Adipocyte (in vitro differentiated cells): ENCODE data around the gene SLIT3.

ENCODE experiments used
- DNase-seq: peaks from one replicate; pipeline ENCODE4 v3.0.0-alpha.2; 2015; ENCODE audit warnings: low read depth
- H3K27me3 ChIP-seq: replicated peaks from 2 replicates; pipeline ENCODE4 v1.7.0; 2013; ENCODE audit warnings: mild to moderate bottlenecking, low read length, moderate library complexity; ENCODE audit not compliant: control insufficient read depth, insufficient read depth
- H3K36me3 ChIP-seq: 2 replicates; pipeline ENCODE4 v1.7.0; 2013; ENCODE audit warnings: low read length, mild to moderate bottlenecking, moderate library complexity; ENCODE audit not compliant: control insufficient read depth, insufficient read depth, severe bottlenecking
- H3K4me1 ChIP-seq: 2 replicates; pipeline ENCODE4 v1.7.0; 2013; ENCODE audit warnings: mild to moderate bottlenecking, low read length, moderate library complexity; ENCODE audit not compliant: control insufficient read depth, insufficient read depth
- H3K4me3 ChIP-seq: 2 replicates; pipeline ENCODE4 v1.7.0; 2013; ENCODE audit warnings: mild to moderate bottlenecking, low read length, moderate library complexity
- H3K9ac ChIP-seq: 2 replicates; pipeline ENCODE4 v1.7.0; 2013; ENCODE audit warnings: mild to moderate bottlenecking, low read length, moderate library complexity
- H3K9me3 ChIP-seq: 2 replicates; pipeline ENCODE4 v1.7.0; 2013; ENCODE audit warnings: mild to moderate bottlenecking, low read length, moderate library complexity; ENCODE audit not compliant: control insufficient read depth

Gene SLIT3

GRCh38 chr5:169154679-169155078 lies 146.3 kb downstream of the SLIT3 start:
- H3K4me3 ChIP-seq = no peak overlapping the region
- H3K36me3 ChIP-seq = no peaks in the 10 kb centered on the region
- no peak for DNase-seq
- no peaks in the 10 kb centered on the region for H3K27me3 ChIP-seq
- no peak overlapping the region for H3K9ac ChIP-seq
- H3K9me3 ChIP-seq = peaks cover 19% of the 10 kb centered on the region
- peaks cover 15% of the 10 kb centered on the region for H3K4me1 ChIP-seq

GRCh38 chr5:169153405-169153804 lies 147.5 kb downstream of the SLIT3 start:
- Histone ChIP-seq H3K36me3 (no peaks in the 10 kb centered on the region), H3K27me3 (no peaks in the 10 kb centered on the region), H3K9me3 (peaks cover 12% of the 10 kb centered on the region), H3K9ac (peak overlapping the region; percentile 11), H3K4me3 (no peak overlapping the region), H3K4me1 (peaks cover 15% of the 10 kb centered on the region)
- DNase-seq = peak; percentile 74

DNA sequence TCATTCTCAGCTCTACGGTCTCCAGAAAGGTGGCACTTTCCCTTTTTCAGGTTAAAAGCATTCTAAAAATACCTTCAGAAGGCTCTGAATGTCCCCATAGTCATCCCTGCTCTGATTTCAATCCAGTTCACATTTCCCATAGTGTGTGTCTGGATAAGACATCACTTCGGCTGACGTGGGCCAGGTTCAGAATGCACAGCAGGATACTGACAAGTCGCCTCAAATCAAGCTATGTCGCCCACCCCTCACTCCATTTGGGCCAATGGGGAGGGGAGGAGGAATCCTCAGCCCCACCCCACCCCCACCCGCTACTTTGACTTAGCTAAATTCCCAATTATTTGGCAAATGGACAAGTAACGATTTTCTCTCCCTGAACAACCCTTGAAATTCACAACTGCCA lies 148.0 kb downstream of the SLIT3 start:
- peaks cover 8% of the 10 kb centered on the region for H3K9me3 ChIP-seq
- no peak overlapping the region for H3K9ac ChIP-seq
- H3K4me1 ChIP-seq = peaks cover 15% of the 10 kb centered on the region
- H3K27me3 ChIP-seq = no peaks in the 10 kb centered on the region
- no peak for DNase-seq
- no peak overlapping the region for H3K4me3 ChIP-seq
- no peaks in the 10 kb centered on the region for H3K36me3 ChIP-seq

DNA sequence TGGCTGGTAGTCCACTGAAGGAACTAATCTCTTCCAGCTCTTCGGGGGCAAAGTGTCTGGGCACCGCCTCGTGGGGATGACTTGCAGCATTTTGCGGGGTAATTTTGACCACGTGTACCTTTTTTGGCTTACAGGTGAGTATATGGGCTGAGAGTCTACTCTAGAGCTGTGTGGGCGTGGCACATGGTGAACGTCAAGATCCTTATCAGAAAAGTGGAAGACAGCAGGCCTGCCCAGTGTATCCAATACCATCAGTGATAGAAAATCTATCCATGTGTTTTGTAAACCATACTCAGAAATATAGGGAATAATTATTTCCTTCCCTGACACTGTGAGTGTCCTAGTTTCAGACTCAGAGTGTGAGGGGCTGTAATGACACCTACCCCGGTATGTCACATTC lies 148.5 kb downstream of the SLIT3 start:
- Histone ChIP-seq H3K36me3 (no peaks in the 10 kb centered on the region), H3K9ac (no peak overlapping the region), H3K9me3 (peaks cover 3% of the 10 kb centered on the region), H3K27me3 (no peaks in the 10 kb centered on the region), H3K4me1 (peaks cover 15% of the 10 kb centered on the region), H3K4me3 (no peak overlapping the region)
- no peak for DNase-seq

GRCh38 chr5:169151051-169151805 lies 149.7 kb downstream of the SLIT3 start:
- Histone ChIP-seq H3K27me3 (no peaks in the 10 kb centered on the region), H3K9me3 (no peaks in the 10 kb centered on the region), H3K4me1 (peaks cover 15% of the 10 kb centered on the region), H3K9ac (no peak overlapping the region), H3K4me3 (no peak overlapping the region), H3K36me3 (no peaks in the 10 kb centered on the region)
- DNase-seq = no peak

GRCh38 chr5:169150108-169150507 lies 150.8 kb downstream of the SLIT3 start:
- no peak for DNase-seq
- no peak overlapping the region for H3K4me3 ChIP-seq
- no peaks in the 10 kb centered on the region for H3K9me3 ChIP-seq
- no peak overlapping the region for H3K9ac ChIP-seq
- peaks cover 22% of the 10 kb centered on the region for H3K4me1 ChIP-seq
- H3K27me3 ChIP-seq = no peaks in the 10 kb centered on the region
- no peaks in the 10 kb centered on the region for H3K36me3 ChIP-seq

DNA sequence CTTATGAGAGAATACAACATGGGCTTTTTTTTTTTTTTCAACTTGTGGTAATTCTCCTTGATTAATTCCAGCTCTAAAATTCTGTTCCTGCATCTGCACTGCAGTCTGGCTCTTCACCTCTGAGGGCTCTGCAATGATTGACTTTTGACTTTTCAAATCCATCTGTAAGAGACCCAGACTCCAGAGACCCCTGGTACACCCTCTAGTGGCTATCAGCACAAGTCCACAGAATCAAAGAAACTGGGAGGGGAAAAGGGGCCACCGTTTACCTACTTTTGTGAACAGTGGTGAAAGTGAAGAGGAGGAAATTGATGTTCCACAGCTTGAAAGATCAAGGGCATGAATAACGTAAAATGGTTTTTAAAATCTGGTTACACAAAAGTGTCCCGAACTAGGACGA lies 151.6 kb downstream of the SLIT3 start:
- Histone ChIP-seq H3K9me3 (no peaks in the 10 kb centered on the region), H3K4me3 (no peak overlapping the region), H3K9ac (no peak overlapping the region), H3K27me3 (no peaks in the 10 kb centered on the region), H3K36me3 (no peaks in the 10 kb centered on the region), H3K4me1 (peaks cover 22% of the 10 kb centered on the region)
- no peak for DNase-seq

DNA sequence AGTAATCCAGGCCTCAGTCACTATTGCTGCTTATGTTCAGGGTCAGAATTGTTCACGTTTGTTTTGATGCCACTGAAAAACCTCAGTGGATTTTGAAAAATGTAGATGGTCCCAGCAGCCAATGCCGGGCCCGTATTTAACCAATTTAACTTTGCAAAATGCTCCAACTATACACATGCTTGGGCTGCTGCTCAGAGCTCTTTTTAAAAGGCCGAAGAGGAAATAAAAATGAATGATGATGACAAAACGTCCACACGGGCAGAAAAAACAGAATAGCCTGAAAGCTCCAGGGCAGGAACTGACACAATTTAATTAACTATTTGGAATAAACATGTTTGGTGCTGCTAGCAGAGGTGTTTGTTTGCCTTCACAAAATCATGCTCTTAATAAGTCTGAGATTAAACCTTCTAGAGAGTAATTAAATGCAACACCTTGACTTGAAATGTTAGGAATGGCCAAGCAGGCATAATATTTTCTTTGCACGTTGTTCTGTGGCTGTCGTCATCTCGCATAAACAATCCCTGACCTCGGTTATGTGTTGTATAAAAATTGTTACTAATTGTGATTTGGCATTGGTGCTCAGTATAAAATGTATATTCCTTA lies 152.7 kb downstream of the SLIT3 start:
- Histone ChIP-seq H3K9me3 (no peaks in the 10 kb centered on the region), H3K27me3 (no peaks in the 10 kb centered on the region), H3K9ac (no peak overlapping the region), H3K4me3 (no peak overlapping the region), H3K36me3 (no peaks in the 10 kb centered on the region), H3K4me1 (peaks cover 17% of the 10 kb centered on the region)
- DNase-seq = no peak

GRCh38 chr5:169147534-169147933 lies 153.4 kb downstream of the SLIT3 start:
- H3K4me3 ChIP-seq = no peak overlapping the region
- DNase-seq = no peak
- peaks cover 14% of the 10 kb centered on the region for H3K4me1 ChIP-seq
- no peaks in the 10 kb centered on the region for H3K9me3 ChIP-seq
- no peaks in the 10 kb centered on the region for H3K27me3 ChIP-seq
- H3K9ac ChIP-seq = no peak overlapping the region
- H3K36me3 ChIP-seq = no peaks in the 10 kb centered on the region

- H3K4me1 ChIP-seq = peaks cover 15% of the 10 kb centered on the region
- no peak overlapping the region for H3K4me3 ChIP-seq
- no peak for DNase-seq
- no peaks in the 10 kb centered on the region for H3K27me3 ChIP-seq
- no peaks in the 10 kb centered on the region for H3K36me3 ChIP-seq
- H3K9ac ChIP-seq = no peak overlapping the region
- H3K9me3 ChIP-seq = no peaks in the 10 kb centered on the region
These were observed 154.8 kb downstream of the SLIT3 start for GRCh38 chr5:169146158-169146557.

DNA sequence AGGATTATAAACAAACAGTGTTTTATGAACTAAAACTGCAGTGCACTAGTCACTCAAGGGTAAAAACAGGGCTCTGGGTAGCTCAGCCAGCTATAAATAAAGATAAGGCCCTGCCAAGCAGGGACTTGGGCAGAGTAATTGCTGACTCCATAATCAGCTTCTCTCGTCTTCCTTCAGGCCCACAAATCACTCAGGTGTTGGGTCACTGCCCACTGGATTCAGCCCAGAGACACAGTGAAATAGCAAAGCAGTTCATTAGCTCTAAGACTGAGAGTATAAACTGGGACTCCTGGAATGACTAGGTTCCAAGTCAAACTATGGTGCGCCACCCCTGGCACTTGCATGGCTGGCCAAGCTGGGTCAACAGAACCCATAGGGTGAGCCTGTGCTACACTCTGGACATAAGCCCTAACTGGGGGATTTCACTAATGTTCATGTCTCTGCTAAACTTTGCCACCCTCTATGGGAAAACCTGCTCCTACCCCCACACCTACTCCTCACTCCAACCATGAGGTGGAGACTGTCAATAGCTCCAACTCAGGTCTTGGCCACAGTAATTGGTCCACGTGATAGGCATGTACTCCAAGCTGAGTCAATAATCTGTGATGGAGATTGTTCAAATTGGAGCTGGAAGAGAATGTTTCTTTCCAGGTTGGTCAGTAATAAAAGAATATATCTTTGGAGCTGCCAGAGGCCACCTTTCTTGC lies 158.5 kb downstream of the SLIT3 start:
- DNase-seq = no peak
- peaks cover 26% of the 10 kb centered on the region for H3K4me1 ChIP-seq
- no peaks in the 10 kb centered on the region for H3K27me3 ChIP-seq
- no peaks in the 10 kb centered on the region for H3K36me3 ChIP-seq
- H3K9ac ChIP-seq = no peak overlapping the region
- H3K9me3 ChIP-seq = no peaks in the 10 kb centered on the region
- H3K4me3 ChIP-seq = no peak overlapping the region
